DMS153 (cell line): ENCODE measurements around the gene ALDH1B1.
"Not testable (repeated sequence)": the region's sequence is repeated elsewhere in the genome, so short reads cannot be mapped to it uniquely, and the experiment has no call there.

Source experiments
- DNase-seq: peaks from one replicate; lab custom pipeline; 2025; lab: John Stamatoyannopoulos, UW

Gene ALDH1B1

GRCh38 chr9:38387066-38387465, 5.4 kb upstream of the ALDH1B1 start:
- DNase-seq = no peak

DNA sequence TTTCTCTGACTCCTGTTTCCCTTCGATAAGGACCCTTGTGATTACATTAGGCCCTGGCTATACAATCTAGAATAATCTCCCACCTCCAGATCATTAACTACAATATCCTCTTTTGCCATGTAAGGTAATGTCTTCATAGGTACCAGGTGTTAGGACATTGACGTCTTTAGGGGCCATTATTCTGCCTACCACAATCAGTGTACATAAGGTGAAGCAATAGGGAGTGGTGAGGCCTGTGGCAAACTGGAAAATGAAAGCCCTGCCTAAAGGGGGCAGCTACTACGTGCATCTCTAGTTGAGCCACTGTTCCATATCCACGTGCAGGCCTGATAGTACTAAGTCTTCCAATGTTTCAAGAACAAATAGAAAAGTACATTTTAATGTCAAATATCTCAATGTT, 4.8 kb upstream of the ALDH1B1 start:
- DNase-seq = no peak

- DNase-seq = no peak
Observed at GRCh38 chr9:38388283-38389223, 3.9 kb upstream of the ALDH1B1 start.

- no peak for DNase-seq
Observed at GRCh38 chr9:38389313-38389712, 3.2 kb upstream of the ALDH1B1 start.

- no peak for DNase-seq
Observed at GRCh38 chr9:38390442-38390841, 2.1 kb upstream of the ALDH1B1 start.

GRCh38 chr9:38390851-38391250, 1.7 kb upstream of the ALDH1B1 start:
- DNase-seq = no peak

- DNase-seq = no peak
Observed at GRCh38 chr9:38391278-38392118, 1.0 kb upstream of the ALDH1B1 start.

DNA sequence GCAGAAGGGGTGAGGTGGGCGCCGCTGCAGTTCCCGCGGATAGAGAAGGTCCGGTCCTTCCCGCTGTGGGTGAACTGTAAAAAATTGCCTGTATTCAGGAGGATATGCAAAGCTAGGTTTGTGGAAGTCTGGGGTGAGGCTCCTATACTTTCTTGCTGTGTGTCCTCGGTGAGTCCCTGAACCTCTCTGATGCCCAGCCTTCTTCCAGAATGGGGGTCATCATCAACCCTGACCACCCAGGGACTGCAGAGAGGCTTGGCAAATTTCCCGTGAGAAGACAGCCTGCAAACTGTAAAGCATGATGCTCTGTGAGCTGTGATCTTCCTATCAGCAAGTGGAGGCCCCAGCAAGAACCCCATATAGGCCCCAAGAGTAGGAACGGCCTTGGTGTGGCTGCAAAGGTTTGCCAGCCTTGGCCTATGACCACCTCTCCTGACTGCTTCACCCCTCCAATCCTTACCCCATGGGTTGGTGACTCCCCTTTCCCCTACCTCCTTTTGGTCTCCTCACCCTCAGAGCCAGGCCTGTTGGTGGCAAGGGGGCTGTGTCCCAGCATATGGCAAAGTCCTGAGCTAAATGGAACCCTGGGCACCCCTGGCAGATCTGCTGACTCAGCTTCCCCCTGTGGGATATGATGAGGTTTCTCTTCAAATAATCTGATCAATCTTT, 760 bp downstream of the ALDH1B1 start:
- DNase-seq = no peak

DNA sequence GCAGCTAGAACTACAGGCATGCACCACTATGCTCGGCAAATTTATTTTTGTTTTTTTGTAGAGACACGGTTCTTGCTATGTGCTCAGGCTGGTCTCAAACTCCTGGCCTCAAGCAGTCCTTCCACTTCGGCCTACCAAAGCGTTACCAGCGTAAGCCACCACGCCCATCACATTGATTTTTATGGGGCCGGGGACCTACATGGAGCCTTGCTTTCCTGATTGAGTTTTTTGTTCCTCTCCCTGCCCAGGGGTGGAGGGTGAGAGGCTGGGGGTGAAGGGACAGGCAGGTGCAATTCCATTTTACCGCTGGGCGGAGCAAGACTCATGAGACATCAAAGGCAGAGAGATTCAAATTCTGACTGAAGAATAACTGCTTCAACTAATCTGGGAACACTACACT, 1.9 kb downstream of the ALDH1B1 start:
- DNase-seq = no peak

DNA sequence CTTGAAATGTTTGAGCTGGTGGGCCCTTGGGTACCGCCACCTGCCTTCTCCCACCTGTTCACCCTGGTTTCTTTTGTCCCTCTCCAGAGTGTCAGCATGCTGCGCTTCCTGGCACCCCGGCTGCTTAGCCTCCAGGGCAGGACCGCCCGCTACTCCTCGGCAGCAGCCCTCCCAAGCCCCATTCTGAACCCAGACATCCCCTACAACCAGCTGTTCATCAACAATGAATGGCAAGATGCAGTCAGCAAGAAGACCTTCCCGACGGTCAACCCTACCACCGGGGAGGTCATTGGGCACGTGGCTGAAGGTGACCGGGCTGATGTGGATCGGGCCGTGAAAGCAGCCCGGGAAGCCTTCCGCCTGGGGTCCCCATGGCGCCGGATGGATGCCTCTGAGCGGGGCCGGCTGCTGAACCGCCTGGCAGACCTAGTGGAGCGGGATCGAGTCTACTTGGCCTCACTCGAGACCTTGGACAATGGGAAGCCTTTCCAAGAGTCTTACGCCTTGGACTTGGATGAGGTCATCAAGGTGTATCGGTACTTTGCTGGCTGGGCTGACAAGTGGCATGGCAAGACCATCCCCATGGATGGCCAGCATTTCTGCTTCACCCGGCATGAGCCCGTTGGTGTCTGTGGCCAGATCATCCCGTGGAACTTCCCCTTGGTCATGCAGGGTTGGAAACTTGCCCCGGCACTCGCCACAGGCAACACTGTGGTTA, 3.3 kb downstream of the ALDH1B1 start:
- no peak for DNase-seq

DNA sequence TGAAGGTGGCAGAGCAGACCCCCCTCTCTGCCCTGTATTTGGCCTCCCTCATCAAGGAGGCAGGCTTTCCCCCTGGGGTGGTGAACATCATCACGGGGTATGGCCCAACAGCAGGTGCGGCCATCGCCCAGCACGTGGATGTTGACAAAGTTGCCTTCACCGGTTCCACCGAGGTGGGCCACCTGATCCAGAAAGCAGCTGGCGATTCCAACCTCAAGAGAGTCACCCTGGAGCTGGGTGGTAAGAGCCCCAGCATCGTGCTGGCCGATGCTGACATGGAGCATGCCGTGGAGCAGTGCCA, 3.8 kb downstream of the ALDH1B1 start:
- DNase-seq = no peak

- not testable (repeated sequence) for DNase-seq
Observed at GRCh38 chr9:38399191-38399590, 6.7 kb downstream of the ALDH1B1 start.

DNA sequence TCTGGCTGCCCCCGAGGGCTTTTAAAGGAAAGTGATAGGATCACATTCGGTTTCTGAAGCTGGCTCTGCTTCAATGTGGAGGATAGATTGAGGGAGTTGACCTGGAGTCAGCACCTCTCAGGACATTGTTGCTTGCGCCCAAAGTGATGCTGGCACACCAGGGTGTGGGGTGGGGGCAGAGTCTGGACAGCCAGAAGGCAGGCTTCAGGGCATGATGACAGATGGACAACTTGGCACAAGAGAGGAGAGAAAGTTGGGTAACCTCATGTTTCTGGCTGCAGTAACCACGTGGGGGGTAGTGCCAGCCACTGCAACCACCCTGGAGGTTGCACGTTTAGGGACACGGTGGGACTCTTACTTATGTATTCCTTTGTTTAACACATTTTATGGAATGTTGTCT, 9.5 kb downstream of the ALDH1B1 start:
- no peak for DNase-seq

- DNase-seq = no peak
Observed at GRCh38 chr9:38404314-38404713, 11.8 kb downstream of the ALDH1B1 start.

DNA sequence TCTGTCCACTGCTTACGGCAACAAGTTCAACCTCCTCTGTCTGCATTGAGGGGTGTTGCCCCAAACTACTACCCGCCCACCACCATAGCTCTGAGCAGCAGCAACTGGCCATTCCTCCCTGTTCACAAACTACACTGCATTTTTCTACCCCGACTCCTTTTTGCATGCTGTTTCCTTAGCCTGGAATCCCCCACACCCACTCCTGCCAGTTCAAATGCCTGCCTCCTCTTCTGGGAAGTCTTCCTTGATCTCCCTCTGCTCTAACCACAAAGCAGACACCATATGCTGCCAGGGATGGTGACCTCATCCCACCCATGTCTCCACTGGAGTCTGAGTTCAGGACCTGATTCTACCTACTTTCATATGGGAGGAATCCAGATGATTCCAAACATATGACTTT, 13.3 kb downstream of the ALDH1B1 start:
- DNase-seq = no peak

GRCh38 chr9:38406476-38407186, 14.1 kb downstream of the ALDH1B1 start:
- DNase-seq = no peak

DNA sequence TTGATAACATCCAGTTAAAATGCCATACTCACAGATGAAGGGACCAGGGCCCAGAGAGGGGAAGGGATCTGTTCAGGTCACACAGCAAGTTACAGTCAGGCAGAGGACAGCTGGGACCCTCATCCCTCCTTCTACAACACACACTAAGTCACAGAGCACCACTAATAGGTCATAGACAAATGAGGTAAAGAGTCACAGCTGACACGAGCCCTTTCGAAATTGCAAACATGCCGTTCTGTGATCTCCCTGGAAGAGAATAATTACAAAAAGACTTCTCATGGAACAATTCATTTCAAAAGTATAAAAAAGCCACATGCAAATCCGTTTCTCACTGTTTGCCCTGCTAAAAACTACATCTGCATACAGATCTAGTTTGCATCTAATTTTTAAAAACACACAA, 16.2 kb downstream of the ALDH1B1 start:
- DNase-seq = no peak

DNA sequence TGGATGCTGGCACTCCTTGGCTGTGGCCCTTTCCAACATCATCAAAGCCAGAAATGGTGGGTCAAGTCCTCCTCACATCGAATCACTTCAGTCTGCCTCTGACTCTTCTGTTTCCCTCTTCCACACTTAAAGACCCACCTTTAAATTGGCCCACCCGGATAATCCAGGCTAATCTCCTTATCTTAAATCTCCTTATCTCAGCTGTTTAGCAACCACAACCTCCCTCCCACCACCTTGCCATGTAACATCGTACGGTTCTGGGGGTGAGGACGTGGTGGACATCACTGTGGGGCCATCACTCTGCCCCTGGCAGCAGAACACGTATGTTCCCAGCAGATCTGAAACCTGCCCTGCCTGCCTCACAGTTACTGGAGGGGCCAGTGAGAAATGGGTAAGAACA, 20.2 kb downstream of the ALDH1B1 start:
- DNase-seq = no peak

DNA sequence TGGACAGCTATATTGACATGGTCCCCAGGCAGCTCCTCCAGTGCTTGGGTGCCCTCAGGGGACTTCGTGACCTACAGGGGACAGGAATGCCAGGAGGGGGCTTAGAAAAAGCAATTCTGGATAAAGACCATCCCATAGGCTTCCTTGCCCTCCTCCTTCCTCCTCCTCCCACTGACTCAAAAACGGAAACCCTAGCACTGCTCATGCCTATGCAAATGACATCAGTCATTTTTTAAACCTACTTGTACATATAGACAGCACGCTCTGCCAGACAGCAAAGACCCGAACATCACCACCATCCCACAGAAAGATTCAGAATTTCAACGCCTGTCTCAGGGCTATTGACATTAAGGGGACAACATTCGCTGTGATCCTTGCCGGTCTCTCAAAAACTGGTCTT, 20.8 kb downstream of the ALDH1B1 start:
- DNase-seq = no peak

DNA sequence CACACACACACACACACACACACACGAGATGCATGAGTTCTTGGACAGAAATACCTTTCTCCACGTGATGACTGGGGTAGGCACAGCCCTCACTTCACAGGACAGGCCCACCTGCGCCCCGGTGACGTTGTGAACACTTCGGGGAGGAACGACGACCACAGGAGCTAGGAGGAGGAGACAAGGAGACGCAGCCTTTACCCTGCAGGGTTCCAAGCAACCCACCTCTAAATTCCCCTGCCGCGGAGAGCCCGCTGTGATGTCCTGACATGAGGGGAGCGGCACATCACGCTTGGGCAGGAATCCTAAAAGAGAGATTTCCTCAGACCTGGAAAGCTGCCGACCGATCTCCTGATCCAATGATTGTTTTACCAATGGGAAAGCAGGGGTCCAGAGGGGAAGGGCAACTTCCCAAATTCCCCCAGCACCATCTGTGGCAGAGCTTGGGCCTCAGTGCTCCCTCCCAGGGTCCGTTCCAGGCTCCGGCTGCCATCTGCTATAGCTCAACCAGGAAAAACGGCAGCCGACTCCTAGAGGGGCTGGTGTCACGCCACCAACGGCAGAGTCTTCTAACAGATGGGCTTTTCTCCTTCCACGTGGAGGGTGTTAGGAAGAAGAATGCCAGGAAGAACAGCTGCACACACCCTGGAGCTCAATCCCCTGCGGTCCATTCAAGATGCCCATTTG, 21.7 kb downstream of the ALDH1B1 start:
- DNase-seq = no peak

- no peak for DNase-seq
Observed at GRCh38 chr9:38415856-38416255, 23.4 kb downstream of the ALDH1B1 start.
